Loucy (cell line): ENCODE results near the gene NUP205.
"Not testable (repeated sequence)": the region's sequence is repeated elsewhere in the genome, so short reads cannot be mapped to it uniquely, and the experiment has no call there.

ENCODE experiments used
- H2AFZ ChIP-seq: fragments of 200-600 bp; sonication (generic); 2 replicates; pipeline ENCODE4 v1.6.0; 2016; ENCODE audit warnings: antibody characterized with exemption, mild to moderate bottlenecking, low read length, moderate library complexity
- H3F3A ChIP-seq: fragments of 200-600 bp; 2 replicates; pipeline ENCODE4 v1.6.0; 2016; ENCODE audit warnings: antibody characterized with exemption, low read depth, mild to moderate bottlenecking
- H3K27me3 ChIP-seq: fragments of 200-600 bp; sonication (generic); 2 replicates; pipeline ENCODE4 v1.6.1; 2014; ENCODE audit warnings: low read length, mild to moderate bottlenecking; ENCODE audit not compliant: insufficient read depth, poor library complexity, severe bottlenecking
- H3K36me3 ChIP-seq: fragments of 200-600 bp; sonication (generic); 2 replicates; pipeline ENCODE4 v1.6.1; 2016; ENCODE audit warnings: low read length; ENCODE audit not compliant: insufficient read depth
- H3K4me1 ChIP-seq: fragments of 200-600 bp; sonication (generic); 2 replicates; pipeline ENCODE4 v1.5.1; 2014; ENCODE audit warnings: low read length, mild to moderate bottlenecking; ENCODE audit not compliant: insufficient read depth, poor library complexity, severe bottlenecking
- H3K4me2 ChIP-seq: fragments of 200-600 bp; sonication (generic); 2 replicates; pipeline ENCODE4 v1.6.0; 2014; ENCODE audit warnings: antibody characterized with exemption, low read length, low read depth, mild to moderate bottlenecking; ENCODE audit not compliant: poor library complexity, severe bottlenecking
- H3K4me3 ChIP-seq: fragments of 200-600 bp; sonication (generic); 2 replicates; pipeline ENCODE4 v1.5.1; 2014; ENCODE audit warnings: low read length, mild to moderate bottlenecking, mixed read lengths; ENCODE audit not compliant: poor library complexity, severe bottlenecking
- H3K79me2 ChIP-seq: fragments of 200-600 bp; sonication (generic); 2 replicates; pipeline ENCODE4 v1.6.1; 2014; ENCODE audit warnings: low read length; ENCODE audit not compliant: insufficient read depth
- H3K9ac ChIP-seq: fragments of 200-600 bp; sonication (generic); 2 replicates; pipeline ENCODE4 v1.6.0; 2014; ENCODE audit warnings: mild to moderate bottlenecking, low read depth, low read length, moderate library complexity; ENCODE audit not compliant: poor library complexity, severe bottlenecking
- H3K9me2 ChIP-seq: fragments of 200-600 bp; sonication (generic); replicated peaks from 2 replicates; pipeline ENCODE4 v1.6.1; 2016; ENCODE audit warnings: low read depth, low read length, mixed read lengths
- H3K9me3 ChIP-seq: fragments of 200-600 bp; sonication (generic); 2 replicates; pipeline ENCODE4 v1.6.1; 2014; ENCODE audit warnings: mild to moderate bottlenecking, antibody characterized with exemption, low read length, low read depth; ENCODE audit not compliant: insufficient read depth
- H4K20me1 ChIP-seq: fragments of 200-600 bp; sonication (generic); 2 replicates; pipeline ENCODE4 v1.6.0; 2014; ENCODE audit warnings: antibody characterized with exemption, low read length, mild to moderate bottlenecking; ENCODE audit not compliant: insufficient read depth, poor library complexity, severe bottlenecking
- EZH2phosphoT487 ChIP-seq: fragments of 200-600 bp; IDR thresholded peaks from 2 replicates; pipeline ENCODE4 v1.6.1; 2018; ENCODE audit warnings: antibody characterized with exemption, mild to moderate bottlenecking, moderate library complexity, borderline replicate concordance
- TF ChIP-seq, protein P1 (sequence below): fragments of 200-600 bp; sonication (generic); conservative IDR thresholded peaks from 2 replicates; pipeline ENCODE4 v1.5.1; 2014; ENCODE audit warnings: mild to moderate bottlenecking, antibody characterized with exemption, low read length

The NUP205 gene

DNA sequence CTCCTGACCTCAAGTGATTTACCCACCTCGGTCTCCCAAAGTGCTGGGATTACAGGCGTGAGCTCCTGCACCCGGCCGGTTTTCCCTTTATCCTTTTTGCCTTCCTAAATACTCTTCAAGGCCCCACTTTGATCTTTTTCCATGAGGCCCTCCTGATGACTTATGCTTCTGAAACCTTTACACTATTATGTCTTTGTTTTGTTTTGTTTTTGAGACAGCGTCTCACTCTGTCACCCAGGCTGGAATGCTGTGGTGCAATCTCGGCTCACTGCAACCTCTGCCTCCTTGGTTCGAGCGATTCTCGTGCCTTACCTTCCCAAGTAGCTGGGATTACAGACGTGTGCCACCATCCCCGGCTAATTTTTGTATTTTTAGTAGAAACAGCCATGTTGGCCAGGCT lies 108.4 kb downstream of the NUP205 start:
- Histone ChIP-seq H3K9ac (no peak overlapping the region), H3K4me1 (peaks cover 27% of the 10 kb centered on the region), H3K4me3 (no peak overlapping the region), H3K9me2 (no peaks in the 10 kb centered on the region), H2AFZ (no peak overlapping the region), H4K20me1 (peaks cover 26% of the 10 kb centered on the region), H3K27me3 (no peaks in the 10 kb centered on the region), H3K36me3 (0 out of 2 replicates have a peak, but pooled peaks cover 3% of the 10 kb centered on the region), H3F3A (no peaks in the 10 kb centered on the region), H3K9me3 (no peaks in the 10 kb centered on the region), H3K79me2 (peaks cover 79% of the 10 kb centered on the region), H3K4me2 (peak overlapping the region; percentile 64)
- no peak for TF ChIP-seq EZH2phosphoT487
- TF ChIP-seq, protein P1, sequence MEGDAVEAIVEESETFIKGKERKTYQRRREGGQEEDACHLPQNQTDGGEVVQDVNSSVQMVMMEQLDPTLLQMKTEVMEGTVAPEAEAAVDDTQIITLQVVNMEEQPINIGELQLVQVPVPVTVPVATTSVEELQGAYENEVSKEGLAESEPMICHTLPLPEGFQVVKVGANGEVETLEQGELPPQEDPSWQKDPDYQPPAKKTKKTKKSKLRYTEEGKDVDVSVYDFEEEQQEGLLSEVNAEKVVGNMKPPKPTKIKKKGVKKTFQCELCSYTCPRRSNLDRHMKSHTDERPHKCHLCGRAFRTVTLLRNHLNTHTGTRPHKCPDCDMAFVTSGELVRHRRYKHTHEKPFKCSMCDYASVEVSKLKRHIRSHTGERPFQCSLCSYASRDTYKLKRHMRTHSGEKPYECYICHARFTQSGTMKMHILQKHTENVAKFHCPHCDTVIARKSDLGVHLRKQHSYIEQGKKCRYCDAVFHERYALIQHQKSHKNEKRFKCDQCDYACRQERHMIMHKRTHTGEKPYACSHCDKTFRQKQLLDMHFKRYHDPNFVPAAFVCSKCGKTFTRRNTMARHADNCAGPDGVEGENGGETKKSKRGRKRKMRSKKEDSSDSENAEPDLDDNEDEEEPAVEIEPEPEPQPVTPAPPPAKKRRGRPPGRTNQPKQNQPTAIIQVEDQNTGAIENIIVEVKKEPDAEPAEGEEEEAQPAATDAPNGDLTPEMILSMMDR = no peak

DNA sequence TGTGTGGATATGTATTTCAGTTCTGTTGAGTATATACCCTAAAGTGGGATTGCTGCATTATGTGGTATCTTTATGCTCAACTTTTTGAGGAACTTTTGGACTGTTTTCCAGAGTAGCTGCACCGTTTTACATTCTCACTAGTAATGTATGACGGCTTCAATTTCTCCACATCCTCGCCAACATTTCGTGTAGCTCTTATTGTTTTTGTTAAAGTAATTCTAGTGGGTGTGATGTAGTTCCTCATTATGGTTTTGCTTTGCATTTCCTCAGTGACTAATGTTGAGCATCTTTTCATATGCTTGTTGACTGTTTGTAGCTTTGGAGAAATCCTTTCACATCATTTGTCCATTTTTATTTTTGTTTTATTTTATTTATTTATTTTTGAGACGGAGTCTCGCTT lies 109.1 kb downstream of the NUP205 start:
- H3K27me3 ChIP-seq = no peaks in the 10 kb centered on the region
- peaks cover 26% of the 10 kb centered on the region for H4K20me1 ChIP-seq
- peaks cover 79% of the 10 kb centered on the region for H3K79me2 ChIP-seq
- no peaks in the 10 kb centered on the region for H3F3A ChIP-seq
- H3K36me3 ChIP-seq = 0 out of 2 replicates have a peak, but pooled peaks cover 3% of the 10 kb centered on the region
- H2AFZ ChIP-seq = no peak overlapping the region
- peak overlapping the region; percentile 64 for H3K4me2 ChIP-seq
- H3K4me1 ChIP-seq = peaks cover 20% of the 10 kb centered on the region
- peak overlapping the region; percentile 23 for H3K4me3 ChIP-seq
- no peaks in the 10 kb centered on the region for H3K9me3 ChIP-seq
- H3K9ac ChIP-seq = no peak overlapping the region
- TF ChIP-seq, protein P1 = no peak
- no peak for TF ChIP-seq EZH2phosphoT487
- no peaks in the 10 kb centered on the region for H3K9me2 ChIP-seq

DNA sequence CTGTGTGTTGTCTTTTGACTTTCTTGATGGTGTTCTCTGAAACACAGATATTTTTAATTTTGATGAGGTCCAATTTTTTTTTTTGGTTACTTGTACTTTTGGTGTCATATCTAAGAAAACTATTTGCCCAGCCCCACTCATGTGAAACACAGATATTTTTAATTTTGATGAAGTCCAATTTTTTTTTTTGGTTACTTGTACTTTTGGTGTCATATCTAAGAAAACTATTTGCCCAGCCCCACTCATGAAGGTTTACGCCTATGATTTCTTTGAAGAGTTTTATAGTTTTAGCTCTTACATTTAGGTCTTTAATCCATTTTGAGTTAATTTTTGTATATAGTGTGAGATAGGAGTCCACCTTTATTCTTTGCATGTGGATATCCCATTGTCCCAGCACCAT lies 109.9 kb downstream of the NUP205 start:
- not testable (repeated sequence) for H3K36me3 ChIP-seq, H3K27me3 ChIP-seq, H3K9me3 ChIP-seq, H2AFZ ChIP-seq, H3K9me2 ChIP-seq, H3K4me3 ChIP-seq, H3K9ac ChIP-seq, H3F3A ChIP-seq, H3K4me2 ChIP-seq
- peaks cover 80% of the 10 kb centered on the region for H3K79me2 ChIP-seq
- H4K20me1 ChIP-seq = peaks cover 26% of the 10 kb centered on the region
- peaks cover 17% of the 10 kb centered on the region for H3K4me1 ChIP-seq

DNA sequence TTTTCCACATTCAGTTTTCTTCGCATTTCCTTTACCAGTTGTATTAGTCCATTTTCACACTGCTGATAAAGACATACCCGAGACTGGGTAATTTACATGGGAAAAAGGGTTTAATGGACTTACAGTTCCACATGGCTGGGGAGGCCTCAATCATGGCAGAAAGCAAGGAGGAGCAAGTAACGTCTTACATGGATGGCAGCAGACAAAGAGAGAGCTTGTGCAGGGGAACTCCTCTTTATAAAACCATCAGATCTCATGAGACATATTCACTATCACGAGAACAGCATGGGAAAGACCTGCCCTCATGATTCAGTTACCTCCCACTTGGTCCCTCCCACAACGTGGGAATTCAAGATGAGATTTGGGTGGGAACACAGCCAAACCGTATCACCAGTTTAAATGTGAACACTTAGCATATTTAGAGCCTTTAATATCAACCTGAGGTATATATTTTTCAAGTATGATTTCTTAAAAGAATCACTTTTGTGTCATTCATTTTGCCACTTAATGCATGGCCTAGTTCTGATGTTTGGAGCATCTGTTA lies 111.2 kb downstream of the NUP205 start:
- not testable (repeated sequence) for H3K4me3 ChIP-seq, H3K9me2 ChIP-seq, H3K4me2 ChIP-seq, H3F3A ChIP-seq, H3K9me3 ChIP-seq, H2AFZ ChIP-seq, H3K27me3 ChIP-seq, H3K9ac ChIP-seq
- peaks cover 11% of the 10 kb centered on the region for H3K4me1 ChIP-seq
- H4K20me1 ChIP-seq = peaks cover 17% of the 10 kb centered on the region
- H3K79me2 ChIP-seq = peaks cover 68% of the 10 kb centered on the region
- H3K36me3 ChIP-seq = peaks cover 12% of the 10 kb centered on the region; the same call in 1 of the 2 replicates
